Activated CD4-positive, alpha-beta T cell treated with anti-CD3 and anti-CD28 coated beads for 36 hours (primary cell): Measurements from ENCODE around the gene LAS1L. TPM values are rescaled to one million over a fixed set of nuclear protein-coding genes. Genes with fewer than 3 reads are reported as not detected.
A peak's percentile ranks its signal among the peaks of the same experiment; 100 is the strongest.
"Not testable (repeated sequence)": the region's sequence is repeated elsewhere in the genome, so short reads cannot be mapped to it uniquely, and the experiment has no call there.

Experiments used
- ATAC-seq: fragments of 200-7000 bp; cut with Tn5 transposase; one replicate; pipeline ENCODE4 v1.10.0; 2021; ENCODE audit warnings: mild to moderate bottlenecking, moderate library complexity
- CTCF ChIA-PET: fragments of 350-600 bp; sonication (Branson Sonifier 250); formaldehyde crosslinking; loops from one replicate; lab custom pipeline; 2021; ENCODE audit warnings: antibody characterized with exemption; lab: Charles Lee
- POLR2A ChIA-PET: fragments of 350-600 bp; sonication (Branson Sonifier 250); formaldehyde crosslinking; loops from one replicate; lab custom pipeline; 2021; ENCODE audit warnings: antibody characterized with exemption, inconsistent platforms; lab: Charles Lee
- DNase-seq: peaks from one replicate; pipeline ENCODE4 v3.0.0-alpha.2; 2020
- H3K27ac Mint-ChIP-seq: one replicate; pipeline ENCODE4 v1.8.0; 2021; ENCODE audit warnings: mixed read lengths
- H3K27me3 Mint-ChIP-seq: one replicate; pipeline ENCODE4 v1.8.0; 2021; ENCODE audit warnings: mixed read lengths
- H3K36me3 Mint-ChIP-seq: one replicate; pipeline ENCODE4 v1.8.0; 2021; ENCODE audit warnings: low read depth, mixed read lengths
- H3K4me1 Mint-ChIP-seq: one replicate; pipeline ENCODE4 v1.8.0; 2021; ENCODE audit warnings: mixed read lengths
- H3K4me3 Mint-ChIP-seq: one replicate; pipeline ENCODE4 v1.8.0; 2021; ENCODE audit warnings: mild to moderate bottlenecking, moderate library complexity, mixed read lengths
- H3K9me3 Mint-ChIP-seq: one replicate; pipeline ENCODE4 v1.8.0; 2021; ENCODE audit warnings: low read depth, mixed read lengths
- intact Hi-C, 2 experiments: fragments of 100-400 bp; cut with DNase I in 1 of 2; cut with micrococcal nuclease in 1 of 2; formaldehyde crosslinking; loops; one replicate each; pipeline versions ENCODE4 v1.14.2 to v1.15.1; 2022 to 2024; cut with DNase I, micrococcal nuclease
- total RNA-seq, 2 experiments: library from RNA; stranded (reverse); gene quantifications; one replicate each; pipeline ENCODE4 v1.2.3, GENCODE V29; 2021

Gene LAS1L
- total RNA-seq = 10 to 100 TPM; 56.4 to 64.0 TPM

DNA sequence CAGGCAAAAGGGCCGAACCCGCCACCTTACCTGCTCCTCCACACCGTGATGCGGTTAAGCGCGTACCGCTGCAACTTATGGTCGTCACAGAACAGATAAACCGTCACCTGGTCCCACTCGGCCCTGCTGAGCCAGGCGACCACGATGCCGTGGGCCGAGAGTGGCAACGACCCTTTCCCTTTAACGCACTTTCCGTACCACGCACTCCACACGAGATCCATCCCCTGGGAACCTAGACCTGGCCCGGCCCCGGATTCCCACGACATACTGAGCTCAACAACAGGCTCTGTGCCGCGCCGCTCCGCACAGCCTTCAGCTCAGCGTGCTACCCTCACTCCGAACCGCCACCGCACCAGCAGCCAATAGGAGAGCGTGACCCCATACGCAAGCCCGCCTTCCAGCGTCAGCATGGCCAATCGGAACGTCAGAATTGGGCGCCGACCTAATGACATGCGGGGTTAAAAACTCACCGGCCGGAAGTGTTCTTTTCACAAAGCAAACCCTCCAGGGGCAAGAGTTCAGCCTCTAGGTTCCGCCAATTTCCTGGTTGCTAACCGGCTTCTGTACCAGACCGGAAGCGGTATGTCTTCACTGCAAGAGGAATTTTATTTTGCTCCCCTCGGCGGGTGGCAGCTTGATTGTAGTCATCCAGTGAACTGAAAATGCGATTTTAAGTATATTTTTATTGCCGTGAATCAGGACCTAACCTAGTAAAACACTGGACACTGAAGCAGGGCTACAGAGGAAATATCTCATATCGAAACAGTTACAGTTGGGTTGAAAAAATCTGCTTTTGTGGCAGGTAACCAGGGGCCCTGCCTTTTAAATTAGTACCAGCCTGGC is at the start of gene LAS1L:
TSS of gene LAS1L (minus strand) at position 338 of the 843 bp plus-strand sequence. CDS start at position 266, 72 bp downstream.
- Mint-ChIP-seq H3K4me3 (peak within 1 kb of the TSS; percentile 99), H3K9me3 (no peaks in the 10 kb centered on the region), H3K27me3 (no peaks in the 10 kb centered on the region), H3K36me3 (peaks cover 18% of the 10 kb centered on the region), H3K27ac (peak within 1 kb of the TSS; percentile 96), H3K4me1 (peaks cover 19% of the 10 kb centered on the region)
- CTCF ChIA-PET = interaction anchor here (0.6 to 0.7 kb wide), 2 partner anchors 461 to 965 kb away, joined by 3 read pairs; no protein-coding TSS in a partner anchor
- POLR2A ChIA-PET = interaction anchor here (1.0 to 1.3 kb wide), 2 partner anchors 9 to 1140 kb away, joined by 4 to 7 read pairs; partner anchors contain the start of gene MTMR8
- intact Hi-C loops = loop anchor here in 1 of 2 experiments (1.0 to 2.0 kb wide), 6 partner anchors 60 to 1780 kb away; partner anchors contain the start of genes AMER1, MTMR8, ZC3H12B and ZC4H2
- peak; percentile 100 for ATAC-seq
- peak; percentile 93 for DNase-seq

DNA sequence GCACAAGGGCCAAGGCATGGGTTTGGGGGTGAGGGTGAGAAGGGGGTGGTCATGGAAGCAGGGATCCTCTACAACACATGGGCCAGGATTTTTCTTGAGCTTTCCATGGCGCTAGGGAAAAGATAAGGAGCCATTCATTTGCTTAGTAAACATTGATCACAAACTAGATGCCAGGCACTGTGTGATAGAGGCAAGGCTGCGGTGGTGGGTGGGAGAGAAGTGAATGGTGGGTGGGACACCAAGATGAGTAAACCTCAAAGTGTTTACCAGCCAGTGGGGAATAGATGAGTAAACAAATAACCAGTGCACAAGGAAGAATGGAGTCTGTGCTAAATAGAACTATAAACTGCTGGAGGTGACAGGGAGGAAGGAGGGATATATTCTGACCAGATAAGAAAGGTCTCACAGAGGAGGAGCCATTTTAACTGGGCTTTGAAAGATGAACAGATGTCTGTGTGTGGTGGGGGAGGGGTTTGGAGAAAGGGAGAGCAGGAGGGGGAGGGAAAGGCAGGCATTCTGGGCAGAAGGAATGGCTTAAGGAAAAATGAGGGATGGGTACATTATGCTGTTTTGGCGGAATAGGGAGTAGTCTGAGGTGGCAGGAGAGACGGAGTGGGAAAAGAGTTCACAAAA is 48.0 kb upstream of the LAS1L start:
- Mint-ChIP-seq H3K4me1 (peaks cover 8% of the 10 kb centered on the region), H3K36me3 (no peaks in the 10 kb centered on the region), H3K9me3 (no peaks in the 10 kb centered on the region), H3K4me3 (no peak overlapping the region), H3K27me3 (no peaks in the 10 kb centered on the region), H3K27ac (no peak overlapping the region)
- CTCF ChIA-PET = interaction anchor here (0.6 to 0.9 kb wide), 3 partner anchors 458 to 1149 kb away, joined by 3 read pairs; no protein-coding TSS in a partner anchor
- no peak for ATAC-seq
- POLR2A ChIA-PET = interaction anchor here (0.8 kb wide), 1 partner anchor 403 kb away, joined by 3 read pairs; no protein-coding TSS in a partner anchor
- no peak for DNase-seq
- intact Hi-C loops = loop anchor here (1.0 to 10.0 kb wide), 7 partner anchors 404 to 1147 kb away; no protein-coding TSS in a partner anchor

DNA sequence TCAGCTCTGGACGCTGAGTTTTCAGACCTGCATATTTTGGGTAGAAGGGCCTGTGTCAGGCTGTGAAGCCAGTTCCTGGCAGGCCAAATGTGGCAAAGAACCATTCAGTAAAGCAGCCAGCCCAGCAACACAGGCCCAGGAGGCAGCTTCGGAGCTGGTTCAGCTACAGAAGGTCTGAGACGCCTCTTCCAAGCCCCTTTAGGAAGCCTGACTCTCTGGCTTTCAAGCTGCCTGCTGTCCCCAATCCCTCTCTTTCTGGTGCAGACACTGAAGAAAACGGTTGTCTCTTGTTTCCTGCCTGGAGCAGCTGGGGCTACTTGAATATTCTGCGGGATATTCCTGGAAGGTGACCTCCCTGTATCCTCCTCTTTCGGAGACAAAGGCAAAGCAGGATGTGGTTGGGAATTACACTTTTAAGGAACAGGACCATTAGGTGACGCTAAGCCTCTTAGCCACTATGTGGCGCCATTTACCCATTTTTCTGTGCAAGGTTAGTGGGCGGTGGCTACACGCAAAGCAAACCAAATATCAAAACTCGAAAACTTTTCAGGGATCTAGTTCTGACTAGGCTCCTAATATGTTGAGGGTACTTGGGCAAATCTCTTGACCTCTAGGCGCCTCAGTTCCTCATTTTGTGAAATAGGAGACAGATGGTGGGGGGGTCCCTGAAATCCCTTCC is 47.2 kb upstream of the LAS1L start:
- Mint-ChIP-seq H3K4me1 (peaks cover 8% of the 10 kb centered on the region), H3K4me3 (no peak overlapping the region), H3K36me3 (no peaks in the 10 kb centered on the region), H3K27ac (no peak overlapping the region), H3K27me3 (no peaks in the 10 kb centered on the region), H3K9me3 (no peaks in the 10 kb centered on the region)
- peak; percentile 64 for ATAC-seq
- POLR2A ChIA-PET = interaction anchor here (0.8 kb wide), 1 partner anchor 404 kb away, joined by 3 read pairs; no protein-coding TSS in a partner anchor
- intact Hi-C loops = loop anchor here (1.0 to 10.0 kb wide), 7 partner anchors 405 to 1148 kb away; no protein-coding TSS in a partner anchor
- DNase-seq = peak; percentile 70
- CTCF ChIA-PET = interaction anchor here (0.8 to 1.3 kb wide), 8 partner anchors 70 to 1150 kb away, joined by 3 to 9 read pairs (median 3); no protein-coding TSS in a partner anchor

DNA sequence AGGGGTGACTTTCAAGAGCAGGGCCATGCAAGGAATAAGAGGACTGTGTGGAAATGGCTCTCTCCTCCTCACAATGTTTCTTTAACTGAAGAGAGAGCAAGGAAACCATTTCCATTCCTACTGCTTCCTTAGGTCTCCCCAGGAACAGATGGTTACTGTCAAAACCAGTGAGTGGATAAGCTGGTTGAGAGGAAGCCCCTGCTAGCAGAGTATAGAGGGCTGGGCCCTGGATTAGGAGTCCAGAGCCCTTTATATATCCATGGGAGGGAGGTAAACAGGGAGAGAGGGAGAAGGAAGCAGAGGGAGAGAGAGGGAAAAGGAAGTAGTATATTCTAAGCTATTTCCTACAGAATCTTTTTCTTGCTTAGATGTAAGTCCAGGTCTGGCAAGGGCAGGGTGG is 43.8 kb upstream of the LAS1L start:
- Mint-ChIP-seq H3K4me1 (peaks cover 8% of the 10 kb centered on the region), H3K9me3 (no peaks in the 10 kb centered on the region), H3K27me3 (no peaks in the 10 kb centered on the region), H3K27ac (no peak overlapping the region), H3K36me3 (no peaks in the 10 kb centered on the region), H3K4me3 (no peak overlapping the region)
- no peak for ATAC-seq
- POLR2A ChIA-PET = no interaction called here
- CTCF ChIA-PET = no interaction called here
- DNase-seq = no peak
- intact Hi-C loops = loop anchor here in 1 of 2 experiments (10.0 kb wide), 1 partner anchor 826 kb away; no protein-coding TSS in a partner anchor

DNA sequence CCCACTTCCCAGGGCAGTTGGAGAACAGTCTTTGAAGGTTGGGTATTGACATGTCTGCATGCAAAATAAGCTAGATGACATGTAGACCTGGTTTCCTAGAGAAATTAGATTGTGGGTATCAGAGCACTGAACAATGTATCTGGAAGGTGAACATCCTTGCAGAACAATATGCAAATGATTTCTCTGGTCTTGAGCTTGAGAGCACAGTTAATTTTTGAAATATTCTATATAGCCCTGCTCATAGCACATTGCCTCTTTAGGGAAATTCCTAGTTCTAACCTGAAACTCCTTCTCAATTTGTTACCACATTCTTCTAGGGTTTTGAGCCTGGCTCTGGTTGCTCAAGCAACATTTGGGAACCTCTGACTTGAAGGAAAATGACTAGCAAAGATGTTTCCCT is 41.6 kb upstream of the LAS1L start:
- ATAC-seq (no peak), DNase-seq (no peak)
- Mint-ChIP-seq H3K27ac (no peak overlapping the region), H3K9me3 (no peaks in the 10 kb centered on the region), H3K36me3 (no peaks in the 10 kb centered on the region), H3K4me1 (no peaks in the 10 kb centered on the region), H3K4me3 (no peak overlapping the region), H3K27me3 (no peaks in the 10 kb centered on the region)
- ChIA-PET POLR2A (no interaction called here), CTCF (interaction anchor here (0.7 kb wide), 1 partner anchor 430 kb away, joined by 3 read pairs; no protein-coding TSS in a partner anchor)
- intact Hi-C loops = loop anchor here in 1 of 2 experiments (10.0 kb wide), 1 partner anchor 829 kb away; no protein-coding TSS in a partner anchor

DNA sequence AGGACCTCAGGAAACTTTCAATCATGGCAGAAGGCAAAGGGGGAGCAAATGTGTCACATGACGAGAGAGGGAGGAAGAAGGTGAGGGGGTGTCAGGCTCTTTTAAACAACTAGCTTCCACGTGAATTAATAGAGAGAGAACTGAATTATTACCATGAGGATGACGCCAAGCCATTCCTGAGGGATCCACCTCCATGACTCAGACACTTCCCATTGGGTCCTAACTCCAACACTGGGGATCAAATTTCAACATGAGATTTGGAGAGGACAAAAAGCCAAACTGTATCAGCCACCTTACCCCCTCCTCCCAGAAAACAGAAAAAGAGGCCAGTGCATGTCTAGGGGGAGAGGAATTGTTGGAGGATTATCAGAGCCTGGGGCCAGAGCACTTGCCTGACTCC is 40.4 kb upstream of the LAS1L start:
- ATAC-seq = no peak
- no peak overlapping the region for H3K27ac Mint-ChIP-seq

DNA sequence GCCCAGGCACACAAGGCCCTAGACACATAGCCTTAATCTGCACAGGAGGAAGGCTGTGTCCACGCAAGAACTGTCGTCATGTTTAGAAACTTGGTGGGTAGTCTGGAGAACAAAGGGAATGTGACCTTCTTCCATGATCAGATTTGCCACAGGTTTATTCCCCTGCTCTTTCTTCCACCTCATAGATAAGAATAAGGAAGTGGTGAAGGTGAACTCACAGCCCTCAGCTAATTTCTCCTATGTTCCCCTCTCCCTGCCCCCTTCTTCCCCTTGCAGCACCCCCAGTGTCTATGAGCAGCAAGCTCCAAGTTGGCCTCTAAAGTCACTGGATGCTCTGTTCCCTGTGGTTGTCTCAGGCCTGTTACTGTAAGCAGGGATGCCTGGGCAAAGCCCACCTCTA is 39.8 kb upstream of the LAS1L start:
- no peaks in the 10 kb centered on the region for H3K36me3 Mint-ChIP-seq
- DNase-seq (no peak), ATAC-seq (no peak)
- no peaks in the 10 kb centered on the region for H3K27me3 Mint-ChIP-seq
- H3K4me3 Mint-ChIP-seq = no peak overlapping the region
- POLR2A ChIA-PET = no interaction called here
- intact Hi-C loops = loop anchor here in 1 of 2 experiments (10.0 kb wide), 1 partner anchor 830 kb away; no protein-coding TSS in a partner anchor
- no peak overlapping the region for H3K27ac Mint-ChIP-seq
- no peaks in the 10 kb centered on the region for H3K9me3 Mint-ChIP-seq
- CTCF ChIA-PET = interaction anchor here (0.6 kb wide), 1 partner anchor 22 kb away, joined by 5 read pairs; no protein-coding TSS in a partner anchor
- no peaks in the 10 kb centered on the region for H3K4me1 Mint-ChIP-seq

More for the DNA sequence above, 40.4 kb upstream of the LAS1L start:
- Mint-ChIP-seq H3K4me1 (no peaks in the 10 kb centered on the region), H3K9me3 (no peaks in the 10 kb centered on the region), H3K4me3 (no peak overlapping the region), H3K36me3 (no peaks in the 10 kb centered on the region), H3K27me3 (no peaks in the 10 kb centered on the region)
- CTCF ChIA-PET = no interaction called here
- DNase-seq = no peak
- POLR2A ChIA-PET = no interaction called here
- intact Hi-C loops = loop anchor here in 1 of 2 experiments (10.0 kb wide), 1 partner anchor 830 kb away; no protein-coding TSS in a partner anchor

DNA sequence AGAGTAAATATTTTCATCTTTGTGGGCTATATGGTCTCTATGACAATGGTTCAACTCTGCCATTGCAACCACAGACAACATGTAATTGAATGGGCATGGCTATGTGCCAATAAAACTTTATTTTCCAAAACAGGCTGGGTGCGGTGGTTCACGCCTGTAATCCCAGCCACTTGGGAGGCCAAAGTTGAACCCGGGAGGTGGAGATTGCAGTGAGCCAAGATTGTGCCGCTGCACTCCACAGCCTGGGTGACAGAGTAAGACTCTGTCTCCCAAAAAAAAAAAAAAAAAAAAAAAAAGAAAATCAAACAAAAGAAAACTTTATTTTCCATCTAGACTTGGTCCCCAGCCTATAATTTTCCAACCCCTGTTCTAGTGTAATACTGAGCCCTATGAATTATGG is 38.4 kb upstream of the LAS1L start:
- Mint-ChIP-seq H3K27ac (no peak overlapping the region), H3K4me1 (no peaks in the 10 kb centered on the region), H3K9me3 (no peaks in the 10 kb centered on the region), H3K4me3 (no peak overlapping the region), H3K36me3 (no peaks in the 10 kb centered on the region), H3K27me3 (no peaks in the 10 kb centered on the region)
- DNase-seq = no peak
- intact Hi-C loops = loop anchor here in 1 of 2 experiments (10.0 kb wide), 1 partner anchor 832 kb away; no protein-coding TSS in a partner anchor
- ATAC-seq = no peak
- ChIA-PET POLR2A (interaction anchor here (0.6 kb wide), 1 partner anchor 63 kb away, joined by 3 read pairs; no protein-coding TSS in a partner anchor), CTCF (interaction anchor here (0.7 kb wide), 1 partner anchor 14 kb away, joined by 4 read pairs; no protein-coding TSS in a partner anchor)

DNA sequence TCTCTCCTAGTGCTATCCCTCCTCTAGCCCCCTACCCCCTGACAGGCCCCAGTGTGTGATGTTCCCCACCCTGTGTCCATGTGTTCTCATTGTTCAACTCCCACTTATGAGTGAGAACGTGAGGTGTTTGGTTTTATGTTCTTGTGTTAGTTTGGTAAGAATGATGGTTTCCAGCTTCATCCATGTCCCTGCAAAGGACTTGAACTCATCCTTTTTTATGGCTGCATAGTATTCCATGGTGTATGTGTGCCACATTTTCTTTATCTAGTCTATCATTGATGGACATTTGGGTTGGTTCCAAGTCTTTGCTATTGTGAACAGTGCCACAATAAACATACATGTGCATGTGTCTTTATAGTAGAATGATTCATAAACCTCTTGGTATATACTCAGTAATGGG is 28.3 kb upstream of the LAS1L start:
- H3K9me3 Mint-ChIP-seq, H3K4me1 Mint-ChIP-seq, H3K27me3 Mint-ChIP-seq, CTCF ChIA-PET, POLR2A ChIA-PET, DNase-seq, H3K4me3 Mint-ChIP-seq, intact Hi-C loops, H3K36me3 Mint-ChIP-seq, ATAC-seq, H3K27ac Mint-ChIP-seq: not testable (repeated sequence)

DNA sequence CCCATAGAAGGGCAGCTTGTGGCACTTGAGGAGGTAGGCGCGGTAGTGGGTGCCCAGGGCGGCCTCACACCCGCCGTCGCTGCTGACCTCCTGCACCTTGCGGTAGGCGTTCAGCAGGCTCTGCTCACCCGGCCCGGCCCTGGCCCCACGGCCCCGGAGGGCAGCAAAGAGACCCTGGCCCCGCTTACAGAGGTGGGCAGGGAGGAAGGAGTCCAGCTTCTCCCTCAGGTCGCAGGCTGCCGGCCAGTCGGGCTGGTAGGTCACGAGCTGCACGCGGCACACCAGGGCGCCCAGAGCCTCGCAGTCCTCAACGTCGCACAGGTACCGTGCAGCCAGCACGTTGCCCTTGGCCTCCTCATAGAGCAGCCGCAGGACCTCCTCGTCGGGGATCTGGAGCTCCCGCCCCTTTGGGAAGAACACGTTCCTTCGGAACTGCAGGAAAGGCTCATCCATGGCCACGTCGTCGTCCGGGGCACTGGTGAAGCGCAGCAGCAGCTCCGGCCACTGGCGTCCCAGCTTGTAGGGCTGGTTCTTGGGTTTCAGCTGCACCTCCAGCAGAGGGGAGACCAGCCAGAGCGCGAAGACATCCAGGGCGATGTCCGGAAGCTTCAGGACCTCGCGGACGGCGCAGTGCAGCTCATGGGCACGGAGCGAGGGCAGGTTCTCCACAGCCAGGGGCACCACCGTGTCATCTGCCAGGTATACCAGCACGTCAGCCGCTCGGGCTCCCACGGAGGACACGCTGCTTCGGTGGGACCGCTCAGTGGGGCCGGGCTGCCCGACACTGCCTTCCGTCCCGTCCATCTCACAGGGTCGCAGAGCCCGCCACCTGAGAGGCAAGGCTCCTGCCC is 17.1 kb upstream of the LAS1L start:
- DNase-seq (no peak), ATAC-seq (no peak)
- no peak overlapping the region for H3K4me3 Mint-ChIP-seq
- H3K4me1 Mint-ChIP-seq = no peaks in the 10 kb centered on the region
- intact Hi-C loops = no loop called here
- H3K27me3 Mint-ChIP-seq = no peaks in the 10 kb centered on the region
- no peaks in the 10 kb centered on the region for H3K36me3 Mint-ChIP-seq
- POLR2A ChIA-PET = interaction anchor here (0.6 kb wide), 1 partner anchor 33 kb away, joined by 3 read pairs; no protein-coding TSS in a partner anchor
- H3K27ac Mint-ChIP-seq = no peak overlapping the region
- no peaks in the 10 kb centered on the region for H3K9me3 Mint-ChIP-seq
- CTCF ChIA-PET = no interaction called here
